Measurements from ENCODE around the gene SPATS1. TPM values are rescaled to one million over a fixed set of nuclear protein-coding genes. Genes with fewer than 3 reads are reported as not detected.

SPATS1 gene
- total and polyA plus RNA-seq, 2 of the 13 experiments (the other 11 are each of a cell fraction or from before 2014, with no cell fraction given), result not detected

DNA sequence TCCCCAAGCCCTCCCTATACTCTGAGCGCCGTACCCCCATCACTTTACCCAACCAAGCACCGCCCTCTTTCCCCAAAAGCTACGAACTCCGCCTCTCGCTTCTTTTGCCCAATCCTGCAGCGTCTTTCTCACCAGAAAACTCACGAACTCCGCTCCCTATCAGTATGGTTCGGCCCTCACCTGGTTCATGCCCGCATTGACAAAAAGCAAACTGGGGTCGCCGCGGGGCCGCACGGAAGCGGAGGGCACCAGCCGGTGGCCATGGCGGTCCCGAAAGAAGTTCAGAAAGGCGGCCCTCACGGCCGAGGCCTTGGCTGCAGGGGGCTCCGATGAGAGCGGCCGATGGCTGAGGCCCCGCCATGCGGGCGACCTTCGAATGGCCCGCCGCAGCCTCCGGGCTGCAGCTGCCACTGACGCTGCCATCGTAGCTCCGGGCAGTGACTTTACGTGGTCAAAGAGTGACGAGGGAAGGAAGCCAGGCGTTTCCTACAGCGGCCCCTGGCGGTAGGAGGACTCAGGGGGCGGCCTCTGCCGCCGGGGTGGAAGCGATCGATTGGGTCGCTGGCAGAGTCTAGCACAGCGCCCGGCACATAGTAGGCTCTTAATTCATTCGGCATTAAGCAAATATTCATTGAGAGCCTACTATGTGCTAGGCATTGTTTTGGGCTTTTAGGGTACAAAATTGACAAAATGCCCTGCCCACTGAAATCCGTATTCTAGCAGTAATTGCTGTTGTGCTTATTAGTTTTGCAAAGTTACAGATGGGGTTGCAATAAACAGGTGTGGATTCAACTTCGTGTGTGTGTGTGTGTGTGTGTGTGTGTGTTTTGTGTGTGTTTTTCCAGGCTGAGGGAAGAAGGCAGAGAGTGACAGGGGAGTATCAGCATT lies 29.3 kb upstream of the SPATS1 start, which contains the start of gene AARS2 (continued):
- TF ChIP-seq, protein P1, sequence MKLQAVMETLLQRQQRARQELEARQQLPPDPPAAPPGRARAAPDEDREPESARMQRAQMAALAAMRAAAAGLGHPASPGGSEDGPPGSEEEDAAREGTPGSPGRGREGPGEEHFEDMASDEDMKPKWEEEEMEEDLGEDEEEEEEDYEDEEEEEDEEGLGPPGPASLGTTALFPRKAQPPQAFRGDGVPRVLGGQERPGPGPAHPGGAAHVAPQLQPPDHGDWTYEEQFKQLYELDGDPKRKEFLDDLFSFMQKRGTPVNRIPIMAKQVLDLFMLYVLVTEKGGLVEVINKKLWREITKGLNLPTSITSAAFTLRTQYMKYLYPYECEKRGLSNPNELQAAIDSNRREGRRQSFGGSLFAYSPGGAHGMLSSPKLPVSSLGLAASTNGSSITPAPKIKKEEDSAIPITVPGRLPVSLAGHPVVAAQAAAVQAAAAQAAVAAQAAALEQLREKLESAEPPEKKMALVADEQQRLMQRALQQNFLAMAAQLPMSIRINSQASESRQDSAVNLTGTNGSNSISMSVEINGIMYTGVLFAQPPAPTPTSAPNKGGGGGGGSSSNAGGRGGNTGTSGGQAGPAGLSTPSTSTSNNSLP (IDR thresholded peaks at IDR 0.05; ENCODE audit: low read depth, low read length), result peak; percentile 76
- TF ChIP-seq, protein P2, sequence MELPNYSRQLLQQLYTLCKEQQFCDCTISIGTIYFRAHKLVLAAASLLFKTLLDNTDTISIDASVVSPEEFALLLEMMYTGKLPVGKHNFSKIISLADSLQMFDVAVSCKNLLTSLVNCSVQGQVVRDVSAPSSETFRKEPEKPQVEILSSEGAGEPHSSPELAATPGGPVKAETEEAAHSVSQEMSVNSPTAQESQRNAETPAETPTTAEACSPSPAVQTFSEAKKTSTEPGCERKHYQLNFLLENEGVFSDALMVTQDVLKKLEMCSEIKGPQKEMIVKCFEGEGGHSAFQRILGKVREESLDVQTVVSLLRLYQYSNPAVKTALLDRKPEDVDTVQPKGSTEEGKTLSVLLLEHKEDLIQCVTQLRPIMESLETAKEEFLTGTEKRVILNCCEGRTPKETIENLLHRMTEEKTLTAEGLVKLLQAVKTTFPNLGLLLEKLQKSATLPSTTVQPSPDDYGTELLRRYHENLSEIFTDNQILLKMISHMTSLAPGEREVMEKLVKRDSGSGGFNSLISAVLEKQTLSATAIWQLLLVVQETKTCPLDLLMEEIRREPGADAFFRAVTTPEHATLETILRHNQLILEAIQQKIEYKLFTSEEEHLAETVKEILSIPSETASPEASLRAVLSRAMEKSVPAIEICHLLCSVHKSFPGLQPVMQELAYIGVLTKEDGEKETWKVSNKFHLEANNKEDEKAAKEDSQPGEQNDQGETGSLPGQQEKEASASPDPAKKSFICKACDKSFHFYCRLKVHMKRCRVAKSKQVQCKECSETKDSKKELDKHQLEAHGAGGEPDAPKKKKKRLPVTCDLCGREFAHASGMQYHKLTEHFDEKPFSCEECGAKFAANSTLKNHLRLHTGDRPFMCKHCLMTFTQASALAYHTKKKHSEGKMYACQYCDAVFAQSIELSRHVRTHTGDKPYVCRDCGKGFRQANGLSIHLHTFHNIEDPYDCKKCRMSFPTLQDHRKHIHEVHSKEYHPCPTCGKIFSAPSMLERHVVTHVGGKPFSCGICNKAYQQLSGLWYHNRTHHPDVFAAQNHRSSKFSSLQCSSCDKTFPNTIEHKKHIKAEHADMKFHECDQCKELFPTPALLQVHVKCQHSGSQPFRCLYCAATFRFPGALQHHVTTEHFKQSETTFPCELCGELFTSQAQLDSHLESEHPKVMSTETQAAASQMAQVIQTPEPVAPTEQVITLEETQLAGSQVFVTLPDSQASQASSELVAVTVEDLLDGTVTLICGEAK (IDR thresholded peaks at IDR 0.05), result no peak
- TF ChIP-seq, protein P2 (CRISPR knock-in tag; IDR thresholded peaks at IDR 0.05), result peak; percentile 88
- TF ChIP-seq, protein P3, sequence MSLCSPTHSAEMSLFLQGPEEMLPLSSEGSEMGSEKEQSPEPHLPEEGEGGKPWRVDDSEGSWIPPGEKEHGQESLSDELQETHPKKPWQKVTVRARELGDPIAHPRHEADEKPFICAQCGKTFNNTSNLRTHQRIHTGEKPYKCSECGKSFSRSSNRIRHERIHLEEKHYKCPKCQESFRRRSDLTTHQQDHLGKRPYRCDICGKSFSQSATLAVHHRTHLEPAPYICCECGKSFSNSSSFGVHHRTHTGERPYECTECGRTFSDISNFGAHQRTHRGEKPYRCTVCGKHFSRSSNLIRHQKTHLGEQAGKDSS (CRISPR knock-in tag; IDR thresholded peaks at IDR 0.05; ENCODE audit: borderline replicate concordance, low read depth), result peak; percentile 95
- TF ChIP-seq MED1 (CRISPR knock-in tag; IDR thresholded peaks at IDR 0.05), result peak; percentile 89
- peak; percentile 89 for TF ChIP-seq ATF1 (CRISPR knock-in tag; IDR thresholded peaks at IDR 0.05)
- no peak for TF ChIP-seq ZNF260 (CRISPR knock-in tag; IDR thresholded peaks at IDR 0.05; ENCODE audit: borderline replicate concordance, low read depth)
- TF ChIP-seq SRF (IDR thresholded peaks at IDR 0.05; ENCODE audit: low read depth, low read length), result no peak
- TF ChIP-seq THAP11 (CRISPR knock-in tag; IDR thresholded peaks at IDR 0.05), result peak; percentile 94
- TF ChIP-seq ZNF337 (CRISPR knock-in tag; IDR thresholded peaks at IDR 0.05; ENCODE audit: borderline replicate concordance, low read depth), result peak; percentile 84; the same call in 1 of the 2 replicates
- peak; percentile 89; the same call in 1 of the 2 replicates for TF ChIP-seq ZNF557 (CRISPR knock-in tag; IDR thresholded peaks at IDR 0.05)
- peak; percentile 99 for TF ChIP-seq ONECUT2 (CRISPR knock-in tag; IDR thresholded peaks at IDR 0.05)
- peak; percentile 88; the same call in 1 of the 2 replicates for TF ChIP-seq MTF1 (CRISPR knock-in tag; IDR thresholded peaks at IDR 0.05)
- TF ChIP-seq RCOR2 (CRISPR knock-in tag; IDR thresholded peaks at IDR 0.05), result peak; percentile 95
- TF ChIP-seq MED13 (CRISPR knock-in tag; IDR thresholded peaks at IDR 0.05), result 0 out of 2 replicates have a peak, but pooled peaks have one; percentile 81
- TF ChIP-seq SIX1 (CRISPR knock-in tag; IDR thresholded peaks at IDR 0.05; ENCODE audit: borderline replicate concordance), result no peak
- TF ChIP-seq, protein P4, sequence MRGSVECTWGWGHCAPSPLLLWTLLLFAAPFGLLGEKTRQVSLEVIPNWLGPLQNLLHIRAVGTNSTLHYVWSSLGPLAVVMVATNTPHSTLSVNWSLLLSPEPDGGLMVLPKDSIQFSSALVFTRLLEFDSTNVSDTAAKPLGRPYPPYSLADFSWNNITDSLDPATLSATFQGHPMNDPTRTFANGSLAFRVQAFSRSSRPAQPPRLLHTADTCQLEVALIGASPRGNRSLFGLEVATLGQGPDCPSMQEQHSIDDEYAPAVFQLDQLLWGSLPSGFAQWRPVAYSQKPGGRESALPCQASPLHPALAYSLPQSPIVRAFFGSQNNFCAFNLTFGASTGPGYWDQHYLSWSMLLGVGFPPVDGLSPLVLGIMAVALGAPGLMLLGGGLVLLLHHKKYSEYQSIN (CRISPR knock-in tag; IDR thresholded peaks at IDR 0.05; ENCODE audit: borderline replicate concordance), result no peak

Data from HepG2 (cell line).